Psoas muscle (tissue), 8 donors: ENCODE results near the gene UTP25. TPM values are rescaled to one million over a fixed set of nuclear protein-coding genes. Genes with fewer than 3 reads are reported as not detected.
A peak's percentile ranks its signal among the peaks of the same experiment; 100 is the strongest.

Experiments
- ATAC-seq, 4 donors: fragments of 200-7000 bp; cut with Tn5 transposase; one replicate each; pipeline ENCODE4 v1.9.1; 2020; ENCODE audit warnings: moderate library complexity in 3 of 4, mild to moderate bottlenecking in 2 of 4
- DNase-seq, 2 donors: peaks; one replicate each; pipeline ENCODE4 v3.0.0-alpha.2; 2020
- H3K27ac ChIP-seq: fragments of 200-600 bp; one replicate; pipeline ENCODE4 v1.8.0; 2022
- H3K27me3 ChIP-seq, 3 donors: fragments of 200-600 bp in 1 of 3; one replicate each; pipeline versions ENCODE4 v1.6.1 to v1.8.0; 2013 to 2022; ENCODE audit warnings: low read length in 2 of 3, mild to moderate bottlenecking in 2 of 3, moderate library complexity in 1 of 3; ENCODE audit not compliant: insufficient read depth in 3 of 3
- H3K36me3 ChIP-seq, 2 donors: fragments of 200-600 bp in 1 of 2; one replicate each; pipeline versions ENCODE4 v1.6.1 to v1.8.0; 2013 to 2022; ENCODE audit warnings: low read depth in 1 of 2, mild to moderate bottlenecking in 1 of 2, moderate library complexity in 1 of 2; ENCODE audit not compliant: insufficient read depth in 1 of 2
- H3K4me1 ChIP-seq: fragments of 200-600 bp; one replicate; pipeline ENCODE4 v1.8.0; 2022
- H3K4me3 ChIP-seq: fragments of 200-600 bp; one replicate; pipeline ENCODE4 v1.8.0; 2022; ENCODE audit warnings: mild to moderate bottlenecking
- H3K9me3 ChIP-seq: fragments of 200-600 bp; one replicate; pipeline ENCODE4 v1.8.0; 2022
- WGBS, 3 donors: extraction: QIAGEN DNeasy Blood & Tissue Kit; methylation state at CpG; one replicate each; pipeline versions ENCODE4 v1.1.6 to v1.1.7; 2013; 5-methylcytosine and 5-hydroxymethylcytosine counted together
- intact Hi-C, 2 donors: fragments of 100-400 bp; cut with DNase I; formaldehyde crosslinking; loops; one replicate each; pipeline versions ENCODE4 v1.11.0 to v1.14.2; 2022
- polyA plus RNA-seq, 3 donors: library from polyadenylated mRNA; stranded (reverse); fragments of 200-250 nt; gene quantifications; one replicate each; pipeline ENCODE4 v1.2.3, GENCODE V29; 2013
- total RNA-seq, 4 donors: library from RNA; stranded (reverse); fragmentation: NEBNext Ultra II Directional in 2 of 4; extraction: Animal tissue kit (Norgen Biotek cat#: 25700) in 2 of 4; gene quantifications; one replicate each; pipeline versions ENCODE4 v1.2.1 to v1.2.4, GENCODE V29; 2021 to 2023
- TF ChIP-seq, protein P1 (sequence below): fragments of 200-600 bp; IDR thresholded peaks from one replicate; pipeline ENCODE4 v1.8.0; 2022; ENCODE audit warnings: antibody characterized with exemption
- donor health status: healthy with polysubstance abuse.
- donor health status: DM: no; HTN: no; CAD: no; lungs with moderate emphysema.
- donor health status: Bipolar disorder and iron deficiency.
- donor health status: healthy.
- donor health status: DM: yes; HTN: yes; CAD: no.
- donor health status: DM: no; HTN: no; CAD: no.
- donor health status: DM: no; HTN: no; CAD: no.
- donor health status: DM: yes; HTN: yes; CAD: no.

The UTP25 gene
- total and polyA plus RNA-seq, 7 donors, result 1.9 to 5.4 (median 3.9) TPM

DNA sequence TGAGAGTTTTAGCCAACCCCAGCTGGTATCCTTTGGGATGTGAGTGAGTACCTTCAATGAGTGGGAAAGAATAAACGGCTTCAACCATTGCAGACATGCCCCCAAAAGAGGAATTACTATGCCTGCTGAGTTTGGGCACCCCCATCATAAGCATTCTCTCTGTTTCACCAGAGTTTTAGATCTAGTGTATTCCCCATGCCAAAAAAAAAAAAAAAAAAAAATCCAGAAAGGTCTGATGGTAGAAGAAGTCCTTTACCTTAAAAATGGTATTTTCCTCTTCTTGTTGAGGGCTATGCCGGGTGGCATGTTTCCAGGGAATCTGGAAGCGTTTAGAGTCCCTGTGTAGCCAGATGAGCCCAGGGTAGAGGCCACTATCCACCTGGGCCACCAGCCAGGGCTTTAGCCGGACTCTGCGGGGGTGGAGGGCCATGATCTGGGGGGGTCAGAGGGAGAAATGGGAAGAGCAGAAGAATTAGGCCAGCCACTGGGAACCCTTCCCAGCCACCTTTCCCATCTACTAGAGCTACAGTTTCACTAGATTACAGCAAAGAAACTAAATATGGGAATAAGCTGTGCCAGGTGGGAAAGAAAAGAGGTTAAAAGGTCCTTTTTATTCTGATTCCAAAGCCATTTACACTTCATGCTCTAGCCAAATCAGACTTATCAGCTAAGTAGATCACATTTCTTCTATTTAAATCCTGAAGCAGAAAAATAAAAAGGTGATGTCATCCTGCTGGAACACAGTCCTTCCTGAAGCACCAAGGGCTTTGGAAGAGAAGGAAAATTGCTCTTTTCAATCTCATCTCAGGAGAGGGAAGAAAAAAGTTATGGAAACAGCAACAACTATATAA is 26.6 kb upstream of the UTP25 start:
- TF ChIP-seq, protein P1, sequence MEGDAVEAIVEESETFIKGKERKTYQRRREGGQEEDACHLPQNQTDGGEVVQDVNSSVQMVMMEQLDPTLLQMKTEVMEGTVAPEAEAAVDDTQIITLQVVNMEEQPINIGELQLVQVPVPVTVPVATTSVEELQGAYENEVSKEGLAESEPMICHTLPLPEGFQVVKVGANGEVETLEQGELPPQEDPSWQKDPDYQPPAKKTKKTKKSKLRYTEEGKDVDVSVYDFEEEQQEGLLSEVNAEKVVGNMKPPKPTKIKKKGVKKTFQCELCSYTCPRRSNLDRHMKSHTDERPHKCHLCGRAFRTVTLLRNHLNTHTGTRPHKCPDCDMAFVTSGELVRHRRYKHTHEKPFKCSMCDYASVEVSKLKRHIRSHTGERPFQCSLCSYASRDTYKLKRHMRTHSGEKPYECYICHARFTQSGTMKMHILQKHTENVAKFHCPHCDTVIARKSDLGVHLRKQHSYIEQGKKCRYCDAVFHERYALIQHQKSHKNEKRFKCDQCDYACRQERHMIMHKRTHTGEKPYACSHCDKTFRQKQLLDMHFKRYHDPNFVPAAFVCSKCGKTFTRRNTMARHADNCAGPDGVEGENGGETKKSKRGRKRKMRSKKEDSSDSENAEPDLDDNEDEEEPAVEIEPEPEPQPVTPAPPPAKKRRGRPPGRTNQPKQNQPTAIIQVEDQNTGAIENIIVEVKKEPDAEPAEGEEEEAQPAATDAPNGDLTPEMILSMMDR, result no peak
- Histone ChIP-seq H3K36me3 (no peaks in the 10 kb centered on the region), H3K4me1 (no peaks in the 10 kb centered on the region), H3K9me3 (no peaks in the 10 kb centered on the region), H3K27me3 (peaks cover 0 to 19% (median 10%) of the 10 kb centered on the region in 3 donors), H3K4me3 (no peak overlapping the region), H3K27ac (no peak overlapping the region)
- DNase-seq (peak in 1 of 2 donors; percentile 58), ATAC-seq (no peak)
- WGBS, 3 donors, result 35 to 42% (median 36%) methylated on average over 5 of the region's 5 CpGs
- intact Hi-C loops, result no loop called here

- no peaks in the 10 kb centered on the region for H3K4me1 ChIP-seq
- DNase-seq (no peak), ATAC-seq (no peak)
- H3K4me3 ChIP-seq, result no peak overlapping the region
- whole genome bisulfite sequencing, 3 donors, result 84 to 89% (median 86%) methylated on average over 4 of the region's 4 CpGs
- no peaks in the 10 kb centered on the region for H3K36me3 ChIP-seq
- peaks cover 0 to 21% (median 11%) of the 10 kb centered on the region in 3 donors for H3K27me3 ChIP-seq
- no peak overlapping the region for H3K27ac ChIP-seq
- intact Hi-C loops, result no loop called here
- TF ChIP-seq, protein P1, result no peak
- no peaks in the 10 kb centered on the region for H3K9me3 ChIP-seq
Measured at GRCh38 chr1:209802117-209802779, 25.5 kb upstream of the UTP25 start.

- TF ChIP-seq, protein P1, result no peak
- no peak overlapping the region for H3K27ac ChIP-seq
- H3K9me3 ChIP-seq, result no peaks in the 10 kb centered on the region
- H3K4me1 ChIP-seq, result no peaks in the 10 kb centered on the region
- H3K36me3 ChIP-seq, result no peaks in the 10 kb centered on the region
- DNase-seq (no peak), ATAC-seq (no peak)
- intact Hi-C loops, result no loop called here
- WGBS, 3 donors, result 85 to 92% (median 87%) methylated on average over 4 of the region's 4 CpGs
- H3K27me3 ChIP-seq, result peaks cover 0 to 21% (median 11%) of the 10 kb centered on the region in 3 donors
- H3K4me3 ChIP-seq, result no peak overlapping the region
Measured at GRCh38 chr1:209802780-209803152, 25.0 kb upstream of the UTP25 start.

GRCh38 chr1:209803568-209803967 is 24.2 kb upstream of the UTP25 start:
- H3K36me3 ChIP-seq, result no peaks in the 10 kb centered on the region
- no peak for DNase-seq
- intact Hi-C loops, result no loop called here
- no peak for ATAC-seq
- TF ChIP-seq, protein P1, result no peak
- no peaks in the 10 kb centered on the region for H3K9me3 ChIP-seq
- H3K27ac ChIP-seq, result no peak overlapping the region
- WGBS, 3 donors, result 73 to 79% (median 76%) methylated on average over 1 of the region's 1 CpG
- no peak overlapping the region for H3K4me3 ChIP-seq
- H3K4me1 ChIP-seq, result no peaks in the 10 kb centered on the region
- H3K27me3 ChIP-seq, result peaks cover 0 to 21% (median 11%) of the 10 kb centered on the region in 3 donors
